Thoracic aorta (tissue), 2 donors: ENCODE measurements around the gene ZNF155. TPM values are rescaled to one million over a fixed set of nuclear protein-coding genes. Genes with fewer than 3 reads are reported as not detected.

Experiments used
- ATAC-seq: fragments of 150-250 bp; one replicate; pipeline ENCODE4 v1.8.0; 2017; ENCODE audit warnings: low read depth; ENCODE audit not compliant: insufficient number of reproducible peaks, low FRiP score
- DNase-seq: peaks from one replicate; pipeline ENCODE4 v3.0.0-alpha.2; 2020; ENCODE audit warnings: low spot score
- H3K27ac ChIP-seq, 2 donors: fragments of 200-600 bp; sonication (generic); 1 replicate in 1 of 2; 2 replicates in 1 of 2; pipeline ENCODE4 v1.5.1; 2016; ENCODE audit warnings: mild to moderate bottlenecking in 2 of 2, moderate library complexity in 2 of 2
- H3K27me3 ChIP-seq: fragments of 200-600 bp; sonication (generic); replicated peaks from 2 replicates; pipeline ENCODE4 v1.6.0; 2016; ENCODE audit warnings: mild to moderate bottlenecking; ENCODE audit not compliant: insufficient read depth
- H3K36me3 ChIP-seq: fragments of 200-600 bp; sonication (generic); one replicate; pipeline ENCODE4 v1.5.1; 2016
- H3K4me1 ChIP-seq, 2 donors: fragments of 200-600 bp; sonication (generic); 1 replicate in 1 of 2; 2 replicates in 1 of 2; pipeline versions ENCODE4 v1.5.1 to v1.6.0; 2016; ENCODE audit warnings: low read depth in 2 of 2, mild to moderate bottlenecking in 1 of 2; ENCODE audit not compliant: control insufficient read depth in 1 of 2
- H3K4me3 ChIP-seq: fragments of 200-600 bp; sonication (generic); 2 replicates; pipeline ENCODE4 v1.5.1; 2016; ENCODE audit warnings: mild to moderate bottlenecking
- H3K9me3 ChIP-seq: fragments of 200-600 bp; sonication (generic); 2 replicates; pipeline ENCODE4 v1.5.1; 2016
- CTCF ChIP-seq: fragments of 200-600 bp; sonication (generic); IDR thresholded peaks from one replicate; pipeline ENCODE4 v1.5.1; 2019; ENCODE audit warnings: antibody characterized with exemption
- total RNA-seq, 2 donors: library from RNA; depleted of rRNA; stranded (reverse); fragments of >200 nt; gene quantifications; one replicate each; pipeline versions ENCODE4 v1.1.0 to v1.2.3, GENCODE V29; 2016

Gene ZNF155
- total RNA-seq, 2 donors from 2014 or later = 2.0 to 15.2 TPM

- DNase-seq (no peak), ATAC-seq (peak; percentile 36)
- H3K36me3 ChIP-seq = peaks cover 28% of the 10 kb centered on the region
- H3K4me3 ChIP-seq = peak overlapping the region; percentile 79
- H3K9me3 ChIP-seq = peaks cover 12% of the 10 kb centered on the region
- TF ChIP-seq CTCF = no peak
- H3K27me3 ChIP-seq = no peaks in the 10 kb centered on the region
- no peak overlapping the region for H3K27ac ChIP-seq
- H3K4me1 ChIP-seq = peaks cover 5% of the 10 kb centered on the region in 2 donors
Observed at GRCh38 chr19:44024900-44025216, 40.9 kb downstream of the ZNF155 start.

- Histone ChIP-seq H3K36me3 (peaks cover 33% of the 10 kb centered on the region), H3K27me3 (no peaks in the 10 kb centered on the region), H3K4me1 (peaks cover 5% of the 10 kb centered on the region in 2 donors), H3K9me3 (peaks cover 17% of the 10 kb centered on the region), H3K27ac (peak within 1 kb of the TSS; percentile 2 to 42), H3K4me3 (peak within 1 kb of the TSS; percentile 79)
- no peak for TF ChIP-seq CTCF
- peak; percentile 67 for DNase-seq
- ATAC-seq = peak; percentile 60
Observed at GRCh38 chr19:44025217-44025936, 41.4 kb downstream of the ZNF155 start, which contains the start of gene ZNF222. Gene ZNF222 (plus strand): TSS chr19:44025379. CDS start chr19:44025437, 58 bp downstream.

- no peak for ATAC-seq
Observed at GRCh38 chr19:44026622-44027021, 42.6 kb downstream of the ZNF155 start.

GRCh38 chr19:44032001-44032610, 48.1 kb downstream of the ZNF155 start:
- no peak for ATAC-seq
- Histone ChIP-seq H3K27ac (no peak overlapping the region), H3K27me3 (no peaks in the 10 kb centered on the region), H3K9me3 (peaks cover 81% of the 10 kb centered on the region), H3K36me3 (peaks cover 49% of the 10 kb centered on the region), H3K4me3 (no peak overlapping the region), H3K4me1 (no peaks in the 10 kb centered on the region)
- TF ChIP-seq CTCF = no peak
- no peak for DNase-seq

More at GRCh38 chr19:44026622-44027021, 42.6 kb downstream of the ZNF155 start:
- H3K4me1 ChIP-seq = peaks cover 5% of the 10 kb centered on the region in 2 donors
- H3K9me3 ChIP-seq = peaks cover 30% of the 10 kb centered on the region
- no peak for DNase-seq
- H3K36me3 ChIP-seq = peaks cover 43% of the 10 kb centered on the region
- no peak for TF ChIP-seq CTCF
- H3K27ac ChIP-seq = no peak overlapping the region
- no peaks in the 10 kb centered on the region for H3K27me3 ChIP-seq
- no peak overlapping the region for H3K4me3 ChIP-seq

GRCh38 chr19:44042147-44042546, 58.2 kb downstream of the ZNF155 start:
- Histone ChIP-seq H3K9me3 (peaks cover 7% of the 10 kb centered on the region), H3K4me3 (no peak overlapping the region), H3K27me3 (no peaks in the 10 kb centered on the region), H3K27ac (no peak overlapping the region), H3K4me1 (no peaks in the 10 kb centered on the region), H3K36me3 (no peaks in the 10 kb centered on the region)
- ATAC-seq (no peak), DNase-seq (no peak)
- TF ChIP-seq CTCF = no peak

Other genes starting within 250 kb of the ZNF155 start
- 10 to 100 TPM; 18.3 to 49.1 TPM for gene SMG9, start 229.2 kb upstream of the ZNF155 start, total RNA-seq
- 1 to 10 TPM; 2.8 to 3.5 TPM for gene KCNN4, start 203.2 kb upstream of the ZNF155 start, total RNA-seq
- gene LYPD5, start 181.7 kb upstream of the ZNF155 start, total RNA-seq = 1 to 10 TPM; 5.9 to 6.5 TPM
- gene ZNF283, start 156.9 kb upstream of the ZNF155 start, total RNA-seq = 10 to 100 TPM in 1 of 2 donors, 1 to 10 TPM in 1; 8.1 to 15.3 TPM
- gene ZNF404, start 100.2 kb upstream of the ZNF155 start, total RNA-seq = 1 to 10 TPM in 1 of 2 donors, not detected in 1; 2.7 TPM
- 10 to 100 TPM in 1 of 2 donors, 1 to 10 TPM in 1; 8.1 to 16.9 TPM for gene ZNF45, start 48.9 kb upstream of the ZNF155 start, total RNA-seq
- 10 to 100 TPM in 1 of 2 donors, 1 to 10 TPM in 1; 5.8 to 11.9 TPM for gene ZNF221, start 33.0 kb upstream of the ZNF155 start, total RNA-seq
- 1 to 10 TPM; 7.3 to 7.9 TPM for gene ZNF230, start 18.8 kb downstream of the ZNF155 start, total RNA-seq
- gene ZNF222, start 41.2 kb downstream of the ZNF155 start, total RNA-seq = 1 to 10 TPM; 1.8 to 4.7 TPM
- gene ZNF223, start 67.8 kb downstream of the ZNF155 start, total RNA-seq = 1 to 10 TPM; 2.0 to 6.6 TPM
- 1 to 10 TPM; 2.0 to 2.1 TPM for gene ZNF284, start 88.0 kb downstream of the ZNF155 start, total RNA-seq
- gene ZNF224, start 110.2 kb downstream of the ZNF155 start, total RNA-seq = 10 to 100 TPM; 33.7 to 34.9 TPM
- gene ZNF225, start 129.2 kb downstream of the ZNF155 start, total RNA-seq = 1 to 10 TPM; 2.2 to 8.3 TPM
- gene ZNF234, start 157.4 kb downstream of the ZNF155 start, total RNA-seq = 1 to 10 TPM; 6.4 to 8.7 TPM
- 10 to 100 TPM in 1 of 2 donors, 1 to 10 TPM in 1; 9.7 to 14.6 TPM for gene ZNF226, start 180.9 kb downstream of the ZNF155 start, total RNA-seq
- 10 to 100 TPM; 13.9 to 17.8 TPM for gene ZNF227, start 228.3 kb downstream of the ZNF155 start, total RNA-seq